SJCRH30 (cell line): ENCODE data around the gene GRIN2A. TPM values are rescaled to one million over a fixed set of nuclear protein-coding genes. Genes with fewer than 3 reads are reported as not detected.

Experiments used
- DNase-seq, 2 experiments: peaks; one replicate each; pipeline ENCODE4 v3.0.0-alpha.2; 2015 to 2020
- H3K27ac ChIP-seq: fragments of 250-450 bp; sonication (Bioruptor Pico); 2 replicates; pipeline ENCODE4 v1.5.1; 2020; ENCODE audit warnings: mild to moderate bottlenecking, moderate library complexity
- H3K27me3 ChIP-seq: fragments of 250-450 bp; sonication (Bioruptor Pico); 2 replicates; pipeline ENCODE4 v1.5.1; 2020; ENCODE audit warnings: mild to moderate bottlenecking, moderate library complexity
- H3K36me3 ChIP-seq: fragments of 250-450 bp; sonication (Bioruptor Pico); 2 replicates; pipeline ENCODE4 v1.5.1; 2020; ENCODE audit warnings: mild to moderate bottlenecking, moderate library complexity
- H3K4me1 ChIP-seq: fragments of 250-450 bp; sonication (Bioruptor Pico); 2 replicates; pipeline ENCODE4 v1.5.1; 2020; ENCODE audit warnings: mild to moderate bottlenecking, moderate library complexity
- H3K4me3 ChIP-seq: fragments of 250-450 bp; sonication (Bioruptor Pico); 2 replicates; pipeline ENCODE4 v1.5.1; 2020; ENCODE audit warnings: mild to moderate bottlenecking, moderate library complexity
- H3K9me3 ChIP-seq: fragments of 250-450 bp; sonication (Bioruptor Pico); replicated peaks from 2 replicates; pipeline ENCODE4 v1.5.1; 2020; ENCODE audit warnings: mild to moderate bottlenecking, moderate library complexity
- total RNA-seq: library from RNA; depleted of rRNA; stranded (reverse); fragments of >200 nt; shearing (Covaris generic); gene quantifications from 2 replicates; pipeline ENCODE4 v1.2.3, GENCODE V29; 2014

GRIN2A gene
- total RNA-seq, 1 experiment from 2014 or later: 0.38 TPM

DNA sequence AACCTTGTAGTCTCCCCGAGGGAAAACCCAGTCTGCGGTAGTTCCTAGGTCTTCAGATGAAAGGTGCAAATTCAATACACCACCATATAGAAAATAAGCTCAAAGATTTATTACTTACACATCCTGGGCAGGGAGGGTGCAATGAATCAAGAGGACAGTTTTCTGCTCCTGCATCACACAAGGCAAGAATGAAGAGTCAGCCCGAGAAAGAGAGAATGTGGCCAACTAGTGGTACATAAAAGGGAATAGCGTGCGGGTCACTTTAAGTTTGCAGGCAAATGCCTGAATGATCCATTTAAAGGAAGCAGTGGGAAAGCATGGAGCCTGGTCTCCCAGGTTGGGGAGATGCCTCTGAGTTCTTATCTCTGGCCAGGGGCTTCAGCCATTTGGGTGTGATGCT lies 403.4 kb downstream of the GRIN2A start:
- no peak for DNase-seq
- no peaks in the 10 kb centered on the region for H3K4me1 ChIP-seq
- no peaks in the 10 kb centered on the region for H3K36me3 ChIP-seq
- H3K27ac ChIP-seq: no peak overlapping the region
- H3K9me3 ChIP-seq: no peaks in the 10 kb centered on the region
- H3K4me3 ChIP-seq: no peak overlapping the region
- H3K27me3 ChIP-seq: no peaks in the 10 kb centered on the region

DNA sequence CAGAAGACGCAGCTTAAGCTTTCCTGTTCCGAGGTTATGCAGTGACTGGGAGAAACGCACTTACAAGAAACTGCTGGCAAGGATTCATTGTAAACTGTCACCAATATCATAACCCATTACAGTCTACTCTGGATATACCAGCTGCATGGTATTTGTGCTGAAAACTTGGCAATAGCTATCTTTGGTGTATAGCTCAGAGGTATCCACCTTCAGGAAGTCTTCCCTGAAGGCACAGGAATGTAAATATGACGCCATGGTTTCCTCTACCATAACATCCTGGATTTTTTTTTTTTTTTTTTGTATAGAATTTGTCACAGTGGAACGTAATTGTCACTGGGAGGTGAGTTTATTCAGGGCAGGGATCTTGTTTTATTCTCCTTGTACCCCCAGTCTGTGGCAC lies 406.2 kb downstream of the GRIN2A start:
- no peak overlapping the region for H3K27ac ChIP-seq
- no peak overlapping the region for H3K4me3 ChIP-seq
- H3K36me3 ChIP-seq: no peaks in the 10 kb centered on the region
- H3K9me3 ChIP-seq: no peaks in the 10 kb centered on the region
- H3K4me1 ChIP-seq: no peaks in the 10 kb centered on the region
- DNase-seq: no peak
- no peaks in the 10 kb centered on the region for H3K27me3 ChIP-seq

DNA sequence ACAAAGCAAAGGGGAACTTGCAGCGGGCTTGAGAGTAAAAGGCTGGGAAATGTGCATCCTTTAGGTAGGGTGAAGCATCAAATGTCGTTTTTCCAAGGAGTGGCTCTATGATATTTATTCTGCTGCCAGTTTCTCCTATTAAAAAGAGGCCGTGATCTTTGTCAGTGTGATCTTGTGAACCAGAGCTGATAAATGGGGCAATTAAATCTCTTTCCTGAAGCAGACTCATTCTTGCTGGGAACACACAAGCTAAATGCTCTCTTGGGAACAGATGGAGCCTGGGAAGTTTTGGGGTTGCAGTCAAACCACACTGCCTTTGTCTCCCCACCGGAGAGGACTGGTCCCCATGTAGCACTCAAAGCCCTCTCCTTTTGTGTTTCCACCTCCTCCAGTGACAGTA lies 408.9 kb downstream of the GRIN2A start:
- H3K36me3 ChIP-seq: no peaks in the 10 kb centered on the region
- no peak overlapping the region for H3K4me3 ChIP-seq
- DNase-seq: no peak
- no peaks in the 10 kb centered on the region for H3K4me1 ChIP-seq
- H3K27ac ChIP-seq: no peak overlapping the region
- no peaks in the 10 kb centered on the region for H3K27me3 ChIP-seq
- no peaks in the 10 kb centered on the region for H3K9me3 ChIP-seq

DNA sequence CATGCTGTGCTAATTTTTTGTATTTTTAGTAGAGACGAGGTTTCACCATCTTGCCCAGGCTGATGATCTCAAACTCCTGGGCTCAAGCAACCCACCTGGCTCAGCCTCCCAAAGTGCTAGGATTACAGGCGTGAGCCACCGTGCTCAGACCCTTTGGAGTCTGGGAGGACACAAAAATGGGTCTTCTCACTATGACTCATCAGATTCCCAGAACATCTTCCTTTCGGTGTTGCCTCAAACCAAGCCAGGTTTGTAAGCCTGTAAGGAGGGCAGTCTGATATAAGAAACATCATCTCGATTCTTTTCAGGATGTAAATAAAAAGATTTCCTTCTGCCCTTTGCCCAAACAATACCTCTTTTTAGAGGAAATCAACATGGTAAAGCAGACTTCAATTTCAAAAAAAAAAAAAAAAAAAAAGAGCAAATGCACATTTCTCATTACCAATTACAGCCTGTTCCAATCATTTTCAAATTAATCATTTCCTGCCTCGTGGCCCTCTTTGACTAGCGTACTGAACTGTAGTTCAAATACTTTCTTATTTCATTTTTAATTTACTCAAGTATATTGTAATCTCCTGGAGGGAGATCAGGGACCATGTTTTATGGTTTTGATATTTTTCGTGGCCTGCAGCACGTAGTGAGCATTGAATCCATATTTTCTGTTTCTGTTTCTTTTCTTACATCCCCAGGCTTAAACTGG lies 409.6 kb downstream of the GRIN2A start:
- no peaks in the 10 kb centered on the region for H3K9me3 ChIP-seq
- H3K27ac ChIP-seq: no peak overlapping the region
- H3K4me3 ChIP-seq: no peak overlapping the region
- H3K4me1 ChIP-seq: no peaks in the 10 kb centered on the region
- no peak for DNase-seq
- H3K27me3 ChIP-seq: no peaks in the 10 kb centered on the region
- no peaks in the 10 kb centered on the region for H3K36me3 ChIP-seq

DNA sequence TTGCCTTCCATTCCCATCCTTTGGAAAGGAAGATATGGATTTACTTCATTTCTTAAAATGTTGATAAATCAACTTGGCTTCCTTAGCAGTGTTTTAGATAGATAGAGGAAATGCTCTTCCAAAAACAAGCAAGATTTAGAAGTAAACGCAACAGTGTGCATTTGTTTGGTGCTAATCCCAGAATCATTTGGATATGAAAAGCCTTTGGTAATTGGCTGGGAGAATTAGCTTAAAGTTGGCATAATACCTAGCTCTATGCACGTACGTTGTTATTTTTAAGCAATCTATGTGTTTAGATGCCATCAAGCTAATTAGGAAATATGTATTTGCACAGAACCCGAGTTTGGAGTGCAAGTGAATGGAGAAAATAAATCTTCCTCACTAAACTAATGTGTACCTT lies 415.3 kb downstream of the GRIN2A start:
- no peak overlapping the region for H3K27ac ChIP-seq
- H3K9me3 ChIP-seq: no peaks in the 10 kb centered on the region
- no peak for DNase-seq

DNA sequence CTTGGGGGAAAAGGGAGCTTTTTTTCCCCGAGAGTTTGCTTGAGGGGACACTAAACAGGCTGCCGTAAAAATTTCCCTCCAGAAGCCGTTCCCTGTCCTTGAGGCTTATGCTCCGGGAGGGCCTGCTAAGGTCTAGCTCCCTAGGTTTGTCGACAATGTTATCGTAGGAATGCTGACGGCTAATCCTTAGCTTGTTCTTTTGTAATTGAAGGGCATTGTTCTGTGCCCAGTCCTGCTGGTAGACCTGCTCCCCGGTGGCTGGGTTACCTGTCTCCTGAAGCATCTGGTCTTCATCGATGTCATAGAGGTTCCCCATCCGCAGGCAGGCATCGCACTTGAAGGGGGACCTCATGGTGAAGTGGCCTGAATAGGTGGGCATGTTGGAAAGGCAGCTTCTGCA lies 418.7 kb downstream of the GRIN2A start:
- no peak overlapping the region for H3K27ac ChIP-seq
- no peaks in the 10 kb centered on the region for H3K9me3 ChIP-seq
- H3K36me3 ChIP-seq: no peaks in the 10 kb centered on the region
- H3K4me3 ChIP-seq: no peak overlapping the region
- peaks cover 3% of the 10 kb centered on the region; the same call in 1 of the 2 replicates for H3K4me1 ChIP-seq
- no peaks in the 10 kb centered on the region for H3K27me3 ChIP-seq
- DNase-seq: no peak

More for the DNA sequence above, 415.3 kb downstream of the GRIN2A start:
- H3K4me1 ChIP-seq: no peaks in the 10 kb centered on the region
- no peaks in the 10 kb centered on the region for H3K36me3 ChIP-seq
- no peaks in the 10 kb centered on the region for H3K27me3 ChIP-seq
- no peak overlapping the region for H3K4me3 ChIP-seq

DNA sequence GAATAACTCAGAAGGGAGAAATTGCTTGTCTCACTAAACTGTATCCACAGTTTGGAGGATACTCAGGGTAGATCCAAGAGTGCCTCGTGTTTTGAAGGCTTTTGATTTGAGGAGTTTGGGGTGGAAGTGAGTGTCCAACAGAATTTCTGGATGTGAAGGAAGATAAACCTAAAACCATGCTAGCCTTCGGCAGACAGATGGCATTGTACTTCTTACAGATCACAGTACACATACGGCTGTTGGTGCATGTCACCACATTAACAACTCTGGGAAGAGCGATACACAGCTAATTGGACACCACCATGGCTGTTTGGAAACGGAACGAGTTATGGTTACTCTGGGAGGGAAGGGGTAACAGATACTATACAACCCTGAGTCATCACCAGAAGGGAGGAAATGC lies 420.4 kb downstream of the GRIN2A start:
- Histone ChIP-seq H3K27me3 (no peaks in the 10 kb centered on the region), H3K36me3 (no peaks in the 10 kb centered on the region), H3K9me3 (no peaks in the 10 kb centered on the region), H3K4me1 (peaks cover 3% of the 10 kb centered on the region; the same call in 1 of the 2 replicates), H3K4me3 (no peak overlapping the region), H3K27ac (no peak overlapping the region)
- no peak for DNase-seq

DNA sequence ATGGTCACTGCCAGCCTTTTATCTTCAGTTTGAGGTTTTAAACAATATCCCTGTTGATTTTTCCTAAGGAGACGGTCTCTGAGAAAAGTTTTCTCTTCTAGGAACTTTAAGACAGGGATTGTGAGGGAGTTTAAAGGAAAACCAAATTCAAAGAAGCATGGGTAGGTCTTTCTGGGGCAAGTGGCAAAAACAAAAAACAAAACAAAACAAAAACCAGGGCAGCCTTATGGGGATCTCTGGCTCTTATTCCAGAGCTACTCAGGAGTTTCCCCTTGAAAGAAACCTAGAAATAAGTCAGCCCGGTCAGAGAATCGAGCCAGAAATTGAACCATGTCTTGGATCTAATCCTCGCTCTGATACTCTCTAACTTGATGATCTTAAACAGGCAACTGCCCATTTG lies 424.5 kb downstream of the GRIN2A start:
- Histone ChIP-seq H3K4me1 (peaks cover 3% of the 10 kb centered on the region; the same call in 1 of the 2 replicates), H3K9me3 (no peaks in the 10 kb centered on the region), H3K27ac (no peak overlapping the region), H3K4me3 (no peak overlapping the region), H3K27me3 (no peaks in the 10 kb centered on the region), H3K36me3 (no peaks in the 10 kb centered on the region)
- no peak for DNase-seq

DNA sequence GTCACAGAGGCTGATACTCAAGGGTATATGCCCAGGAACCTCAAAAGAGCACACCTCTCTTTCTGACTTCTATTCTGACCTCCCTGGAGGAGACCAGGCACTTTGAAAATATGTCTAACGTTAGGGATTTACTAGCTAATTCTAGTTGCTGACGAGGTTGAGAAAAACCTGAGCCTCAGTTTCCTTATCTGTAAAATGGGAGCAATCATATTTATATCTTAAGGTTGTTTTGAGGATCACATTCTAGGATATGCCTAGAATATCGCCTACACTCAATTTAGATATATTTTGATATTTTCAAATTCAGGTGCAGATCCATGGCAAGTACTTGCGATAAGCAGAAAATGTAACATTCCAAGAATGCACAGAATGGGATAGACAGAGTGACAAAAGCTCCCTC lies 425.8 kb downstream of the GRIN2A start:
- Histone ChIP-seq H3K36me3 (no peaks in the 10 kb centered on the region), H3K9me3 (no peaks in the 10 kb centered on the region), H3K4me1 (peaks cover 3% of the 10 kb centered on the region; the same call in 1 of the 2 replicates), H3K4me3 (no peak overlapping the region), H3K27ac (no peak overlapping the region), H3K27me3 (no peaks in the 10 kb centered on the region)
- no peak for DNase-seq

DNA sequence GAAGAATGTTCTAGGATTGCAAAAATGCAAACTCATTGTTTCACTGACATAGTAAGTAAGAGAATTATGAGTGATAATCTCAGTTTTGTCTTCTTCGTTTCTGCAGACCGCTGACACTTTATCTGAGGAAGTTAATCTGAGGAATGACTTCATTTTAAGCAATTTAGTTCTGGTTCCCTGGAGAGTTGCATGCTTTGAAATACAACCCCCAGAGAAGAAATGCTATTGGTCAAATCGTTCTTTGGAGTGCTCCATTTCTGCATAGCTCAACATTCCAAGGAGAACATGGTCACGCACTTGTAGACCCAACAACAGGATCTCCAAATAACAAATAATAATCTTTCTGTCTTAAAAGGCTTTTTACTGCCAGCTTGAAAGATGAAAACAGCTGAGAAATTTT lies 427.1 kb downstream of the GRIN2A start:
- H3K27ac ChIP-seq: no peak overlapping the region
- H3K4me3 ChIP-seq: no peak overlapping the region
- no peak for DNase-seq
- peaks cover 3% of the 10 kb centered on the region; the same call in 1 of the 2 replicates for H3K4me1 ChIP-seq
- no peaks in the 10 kb centered on the region for H3K36me3 ChIP-seq
- H3K9me3 ChIP-seq: no peaks in the 10 kb centered on the region
- no peaks in the 10 kb centered on the region for H3K27me3 ChIP-seq

DNA sequence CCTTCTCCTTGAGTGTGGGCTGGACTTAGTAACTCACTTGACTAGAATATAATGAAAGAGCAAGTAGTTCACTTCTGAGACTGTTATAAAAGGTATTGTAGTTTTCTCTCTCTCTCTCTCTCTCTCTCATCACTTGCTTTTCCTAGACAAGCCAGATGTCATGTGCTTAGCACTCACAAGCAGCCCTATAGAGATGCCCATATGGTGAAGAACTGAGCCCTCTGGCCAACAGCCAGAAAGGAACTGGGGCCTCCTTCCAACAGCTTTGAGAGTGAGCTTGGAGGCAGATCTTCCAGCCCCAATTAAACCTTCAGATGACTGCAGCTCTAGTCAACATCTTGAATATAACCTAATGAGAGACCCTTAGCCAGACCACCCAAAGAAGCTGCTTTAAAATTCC lies 440.5 kb downstream of the GRIN2A start:
- Histone ChIP-seq H3K27me3 (no peaks in the 10 kb centered on the region), H3K27ac (no peak overlapping the region), H3K4me3 (no peak overlapping the region), H3K4me1 (no peaks in the 10 kb centered on the region), H3K36me3 (no peaks in the 10 kb centered on the region), H3K9me3 (no peaks in the 10 kb centered on the region)
- DNase-seq: no peak

DNA sequence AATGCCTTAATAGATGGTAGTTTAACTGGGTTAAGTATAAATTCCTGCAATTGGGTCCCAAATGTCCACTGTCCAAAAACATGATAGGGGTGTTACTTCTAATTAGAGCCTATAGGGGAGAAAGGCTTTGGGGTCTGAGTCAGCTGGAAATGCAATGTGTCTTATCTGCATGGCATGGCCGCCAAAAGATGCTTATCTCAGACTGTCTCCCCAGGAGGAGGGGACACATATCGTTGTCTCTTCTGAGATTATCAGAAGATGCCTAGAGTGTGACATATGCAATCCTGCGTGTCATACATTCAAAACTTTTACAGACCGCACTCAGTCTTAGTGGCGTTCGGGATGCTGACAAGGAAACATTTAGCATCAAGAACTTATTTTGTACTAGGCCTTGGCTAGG lies 442.9 kb downstream of the GRIN2A start:
- no peak for DNase-seq
- Histone ChIP-seq H3K9me3 (no peaks in the 10 kb centered on the region), H3K36me3 (no peaks in the 10 kb centered on the region), H3K27ac (no peak overlapping the region), H3K27me3 (no peaks in the 10 kb centered on the region), H3K4me1 (no peaks in the 10 kb centered on the region), H3K4me3 (no peak overlapping the region)

DNA sequence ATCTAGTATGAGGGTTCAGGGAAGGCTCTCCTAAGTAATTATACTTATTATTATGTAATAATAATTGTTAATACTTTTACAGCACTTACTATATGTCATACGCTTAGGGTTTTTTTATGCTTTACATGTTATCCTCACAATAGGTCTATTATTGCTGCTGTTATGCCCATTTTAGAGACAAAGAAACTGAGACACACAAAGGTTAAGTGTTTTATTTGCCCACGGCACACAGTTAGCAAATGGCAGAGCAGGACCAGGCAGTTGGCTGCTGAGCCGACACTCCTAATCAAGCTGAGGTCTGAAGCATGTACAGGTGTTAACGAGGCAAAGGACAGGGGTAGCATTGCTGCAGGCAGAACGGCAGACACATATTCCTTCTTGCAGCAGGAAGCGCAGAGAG lies 443.5 kb downstream of the GRIN2A start:
- H3K4me1 ChIP-seq: no peaks in the 10 kb centered on the region
- no peaks in the 10 kb centered on the region for H3K36me3 ChIP-seq
- no peaks in the 10 kb centered on the region for H3K27me3 ChIP-seq
- DNase-seq: no peak
- no peaks in the 10 kb centered on the region for H3K9me3 ChIP-seq
- no peak overlapping the region for H3K27ac ChIP-seq
- no peak overlapping the region for H3K4me3 ChIP-seq

DNA sequence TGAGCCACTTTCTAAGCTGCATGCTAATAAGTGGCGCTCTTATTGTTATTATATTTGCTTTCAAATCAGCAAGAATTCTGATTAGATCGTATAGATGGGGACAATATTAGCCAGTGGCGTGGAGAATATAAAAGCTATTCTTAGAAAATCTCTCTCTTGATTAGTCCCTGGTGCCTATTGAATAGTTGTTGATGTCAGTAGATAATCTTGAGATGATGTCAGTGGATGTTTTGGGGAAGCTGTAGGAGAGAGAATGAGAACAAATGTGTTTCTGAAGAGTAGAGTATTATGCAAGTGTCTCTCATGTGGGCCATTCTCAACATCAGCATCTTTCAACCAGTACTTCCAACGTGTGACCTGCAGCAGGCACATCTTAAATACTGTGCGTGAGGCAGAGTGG lies 445.7 kb downstream of the GRIN2A start:
- Histone ChIP-seq H3K27me3 (no peaks in the 10 kb centered on the region), H3K4me3 (no peak overlapping the region), H3K27ac (no peak overlapping the region), H3K9me3 (no peaks in the 10 kb centered on the region), H3K4me1 (no peaks in the 10 kb centered on the region), H3K36me3 (no peaks in the 10 kb centered on the region)
- DNase-seq: no peak

DNA sequence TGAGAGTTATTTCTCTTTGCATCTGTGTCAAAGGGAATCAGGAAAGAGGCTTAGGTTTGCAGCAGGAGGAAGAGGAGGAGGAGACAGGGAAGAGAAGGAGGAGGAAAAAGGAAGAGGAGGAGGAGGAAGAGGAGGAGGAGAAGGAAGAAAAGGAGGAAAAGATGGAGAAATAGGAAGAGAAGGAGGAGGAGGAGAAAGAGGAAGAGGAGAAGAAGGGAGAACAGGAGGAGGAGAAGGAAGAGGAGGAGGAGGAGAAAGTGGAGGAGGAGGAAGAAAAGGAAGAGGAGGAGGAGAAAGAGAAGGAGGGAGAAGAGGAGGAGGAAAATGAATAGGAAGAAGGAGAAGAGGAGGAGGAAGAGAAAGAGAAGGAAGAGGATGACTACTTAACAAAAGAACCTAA lies 459.1 kb downstream of the GRIN2A start:
- no peaks in the 10 kb centered on the region for H3K4me1 ChIP-seq
- H3K27me3 ChIP-seq: no peaks in the 10 kb centered on the region
- H3K9me3 ChIP-seq: no peaks in the 10 kb centered on the region
- no peak overlapping the region for H3K4me3 ChIP-seq
- no peak overlapping the region for H3K27ac ChIP-seq
- no peaks in the 10 kb centered on the region for H3K36me3 ChIP-seq
- DNase-seq: no peak

DNA sequence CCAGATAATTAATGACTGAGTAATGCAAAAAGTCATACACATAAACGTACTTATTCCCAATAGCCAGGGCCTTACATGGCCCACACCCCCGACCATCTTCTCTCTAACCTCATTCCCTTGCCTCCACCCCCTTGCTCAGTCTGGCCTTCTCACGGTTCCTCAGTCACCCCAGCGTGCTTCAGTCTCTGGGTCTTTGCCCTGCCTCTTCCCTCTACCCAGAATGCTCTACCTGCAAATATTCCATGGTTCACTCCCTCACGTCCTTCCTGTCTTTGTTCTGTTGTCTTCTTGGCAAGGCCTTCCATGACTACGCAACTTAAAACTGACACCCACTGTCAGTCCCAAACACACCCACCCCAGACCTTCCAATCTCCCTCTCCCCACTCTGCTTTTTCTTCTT lies 468.3 kb downstream of the GRIN2A start:
- Histone ChIP-seq H3K36me3 (no peaks in the 10 kb centered on the region), H3K4me3 (no peak overlapping the region), H3K27ac (no peak overlapping the region), H3K27me3 (no peaks in the 10 kb centered on the region), H3K4me1 (no peaks in the 10 kb centered on the region), H3K9me3 (no peaks in the 10 kb centered on the region)
- no peak for DNase-seq
